T-helper 17 cell (primary cell): Measurements from ENCODE around the gene AAR2. TPM values are rescaled to one million over a fixed set of nuclear protein-coding genes. Genes with fewer than 3 reads are reported as not detected.

ENCODE experiments used
- ATAC-seq: fragments of 150-1000 bp; cut with Tn5 transposase; 2 replicates; pipeline ENCODE4 v1.10.0; 2021; ENCODE audit warnings: mild to moderate bottlenecking, moderate library complexity
- DNase-seq, 3 donors: peaks; one replicate each; pipeline versions ENCODE4 v3.0.0 to v3.0.0-alpha.2; 2020 to 2021
- H3K9me3 ChIP-seq: one replicate; pipeline ENCODE4 v1.7.0; 2013; ENCODE audit warnings: low read length, mild to moderate bottlenecking; ENCODE audit not compliant: control insufficient read depth, poor library complexity, severe bottlenecking
- H3K27ac Mint-ChIP-seq: one replicate; pipeline ENCODE4 v1.8.0; 2022; ENCODE audit warnings: mild to moderate bottlenecking, moderate library complexity, mixed read lengths
- H3K27me3 Mint-ChIP-seq: one replicate; pipeline ENCODE4 v1.8.0; 2022; ENCODE audit warnings: mixed read lengths
- H3K36me3 Mint-ChIP-seq: one replicate; pipeline ENCODE4 v1.8.0; 2022; ENCODE audit warnings: low read depth, mixed read lengths
- H3K4me1 Mint-ChIP-seq: one replicate; pipeline ENCODE4 v1.8.0; 2022; ENCODE audit warnings: mild to moderate bottlenecking, mixed read lengths
- H3K4me3 Mint-ChIP-seq: one replicate; pipeline ENCODE4 v1.8.0; 2022; ENCODE audit warnings: mild to moderate bottlenecking, moderate library complexity, mixed read lengths
- total RNA-seq, 4 donors: library from RNA in 2 of 4; stranded (reverse) in 2 of 4; gene quantifications; one replicate each; pipeline ENCODE4 v1.2.3 and lab custom pipeline; 2022 to 2026

The AAR2 gene
- total RNA-seq, 2 donors from 2014 or later: 16.7 to 23.0 TPM

- Mint-ChIP-seq H3K4me1 (no peaks in the 10 kb centered on the region), H3K27me3 (peaks cover 58% of the 10 kb centered on the region), H3K36me3 (no peaks in the 10 kb centered on the region), H3K27ac (no peak overlapping the region), H3K4me3 (no peak overlapping the region)
- H3K9me3 ChIP-seq: no peaks in the 10 kb centered on the region
- ATAC-seq (no peak), DNase-seq (no peak)
These were observed 48.5 kb downstream of the AAR2 start for GRCh38 chr20:36284751-36285150.

- peaks cover 57% of the 10 kb centered on the region for H3K27me3 Mint-ChIP-seq
- H3K27ac Mint-ChIP-seq: no peak overlapping the region
- no peaks in the 10 kb centered on the region for H3K9me3 ChIP-seq
- ATAC-seq (no peak), DNase-seq (no peak)
- no peaks in the 10 kb centered on the region for H3K36me3 Mint-ChIP-seq
- H3K4me1 Mint-ChIP-seq: no peaks in the 10 kb centered on the region
- no peak overlapping the region for H3K4me3 Mint-ChIP-seq
These were observed 49.6 kb downstream of the AAR2 start for GRCh38 chr20:36285746-36286447.

- H3K4me3 Mint-ChIP-seq: no peak overlapping the region
- no peak for DNase-seq
- no peak overlapping the region for H3K27ac Mint-ChIP-seq
- no peak for ATAC-seq
- peaks cover 74% of the 10 kb centered on the region for H3K27me3 Mint-ChIP-seq
- H3K36me3 Mint-ChIP-seq: peaks cover 3% of the 10 kb centered on the region
- no peaks in the 10 kb centered on the region for H3K9me3 ChIP-seq
- peaks cover 3% of the 10 kb centered on the region for H3K4me1 Mint-ChIP-seq
These were observed 61.4 kb downstream of the AAR2 start for GRCh38 chr20:36297656-36298055.

GRCh38 chr20:36298061-36298460, 61.8 kb downstream of the AAR2 start:
- DNase-seq (no peak), ATAC-seq (no peak)
- peaks cover 3% of the 10 kb centered on the region for H3K36me3 Mint-ChIP-seq
- H3K4me3 Mint-ChIP-seq: no peak overlapping the region
- H3K27me3 Mint-ChIP-seq: peaks cover 78% of the 10 kb centered on the region
- H3K4me1 Mint-ChIP-seq: peaks cover 3% of the 10 kb centered on the region
- no peaks in the 10 kb centered on the region for H3K9me3 ChIP-seq
- no peak overlapping the region for H3K27ac Mint-ChIP-seq

- Mint-ChIP-seq H3K4me1 (peaks cover 5% of the 10 kb centered on the region), H3K27me3 (peaks cover 86% of the 10 kb centered on the region), H3K4me3 (no peak overlapping the region), H3K27ac (no peak overlapping the region), H3K36me3 (peaks cover 3% of the 10 kb centered on the region)
- no peaks in the 10 kb centered on the region for H3K9me3 ChIP-seq
- no peak for DNase-seq
- no peak for ATAC-seq
These were observed 62.6 kb downstream of the AAR2 start for GRCh38 chr20:36298795-36299339.

GRCh38 chr20:36299459-36299858, 63.2 kb downstream of the AAR2 start:
- no peak overlapping the region for H3K4me3 Mint-ChIP-seq
- peaks cover 5% of the 10 kb centered on the region for H3K4me1 Mint-ChIP-seq
- peaks cover 3% of the 10 kb centered on the region for H3K36me3 Mint-ChIP-seq
- no peak for ATAC-seq
- H3K9me3 ChIP-seq: no peaks in the 10 kb centered on the region
- no peak for DNase-seq
- peaks cover 92% of the 10 kb centered on the region for H3K27me3 Mint-ChIP-seq
- H3K27ac Mint-ChIP-seq: no peak overlapping the region

- H3K4me1 Mint-ChIP-seq: peaks cover 8% of the 10 kb centered on the region
- no peak for ATAC-seq
- no peak overlapping the region for H3K27ac Mint-ChIP-seq
- peaks cover 87% of the 10 kb centered on the region for H3K27me3 Mint-ChIP-seq
- H3K4me3 Mint-ChIP-seq: no peak overlapping the region
- H3K36me3 Mint-ChIP-seq: peaks cover 4% of the 10 kb centered on the region
- no peak for DNase-seq
- H3K9me3 ChIP-seq: no peaks in the 10 kb centered on the region
These were observed 65.3 kb downstream of the AAR2 start for GRCh38 chr20:36301359-36302119.

GRCh38 chr20:36303020-36303595, 66.8 kb downstream of the AAR2 start:
- Mint-ChIP-seq H3K4me3 (no peak overlapping the region), H3K27me3 (peaks cover 84% of the 10 kb centered on the region), H3K36me3 (peaks cover 4% of the 10 kb centered on the region), H3K27ac (no peak overlapping the region), H3K4me1 (peaks cover 8% of the 10 kb centered on the region)
- no peak for ATAC-seq
- no peak for DNase-seq
- no peaks in the 10 kb centered on the region for H3K9me3 ChIP-seq

- DNase-seq (no peak), ATAC-seq (no peak)
- peaks cover 84% of the 10 kb centered on the region for H3K27me3 Mint-ChIP-seq
- H3K4me3 Mint-ChIP-seq: no peak overlapping the region
- H3K27ac Mint-ChIP-seq: no peak overlapping the region
- H3K4me1 Mint-ChIP-seq: peaks cover 10% of the 10 kb centered on the region
- H3K9me3 ChIP-seq: no peaks in the 10 kb centered on the region
- peaks cover 4% of the 10 kb centered on the region for H3K36me3 Mint-ChIP-seq
These were observed 67.6 kb downstream of the AAR2 start for GRCh38 chr20:36303831-36304230.

GRCh38 chr20:36304786-36305495, 68.7 kb downstream of the AAR2 start:
- DNase-seq: no peak
- H3K27me3 Mint-ChIP-seq: peaks cover 84% of the 10 kb centered on the region
- no peak for ATAC-seq
- H3K9me3 ChIP-seq: no peaks in the 10 kb centered on the region
- H3K27ac Mint-ChIP-seq: no peak overlapping the region
- H3K4me3 Mint-ChIP-seq: peak overlapping the region; percentile 85
- peaks cover 9% of the 10 kb centered on the region for H3K36me3 Mint-ChIP-seq
- peaks cover 13% of the 10 kb centered on the region for H3K4me1 Mint-ChIP-seq

- DNase-seq: no peak
These were observed 69.6 kb downstream of the AAR2 start, which contains the start of gene DLGAP4 for GRCh38 chr20:36305602-36306551. Gene DLGAP4, plus strand, starts transcription at chr20:36306339. Its CDS starts 125,379 bp downstream, at chr20:36431718.

More at GRCh38 chr20:36305602-36306551, 69.6 kb downstream of the AAR2 start, which contains the start of gene DLGAP4:
- no peaks in the 10 kb centered on the region for H3K9me3 ChIP-seq
- Mint-ChIP-seq H3K27ac (no peak within 1 kb of the TSS), H3K4me1 (peaks cover 13% of the 10 kb centered on the region), H3K36me3 (peaks cover 9% of the 10 kb centered on the region), H3K4me3 (peak within 1 kb of the TSS; percentile 85), H3K27me3 (peaks cover 84% of the 10 kb centered on the region)
- ATAC-seq: no peak
